ENCODE data around the gene HNRNPC. TPM values are rescaled to one million over a fixed set of nuclear protein-coding genes. Genes with fewer than 3 reads are reported as not detected.

Gene HNRNPC
- total RNA-seq, 1 donor: 671 TPM

DNA sequence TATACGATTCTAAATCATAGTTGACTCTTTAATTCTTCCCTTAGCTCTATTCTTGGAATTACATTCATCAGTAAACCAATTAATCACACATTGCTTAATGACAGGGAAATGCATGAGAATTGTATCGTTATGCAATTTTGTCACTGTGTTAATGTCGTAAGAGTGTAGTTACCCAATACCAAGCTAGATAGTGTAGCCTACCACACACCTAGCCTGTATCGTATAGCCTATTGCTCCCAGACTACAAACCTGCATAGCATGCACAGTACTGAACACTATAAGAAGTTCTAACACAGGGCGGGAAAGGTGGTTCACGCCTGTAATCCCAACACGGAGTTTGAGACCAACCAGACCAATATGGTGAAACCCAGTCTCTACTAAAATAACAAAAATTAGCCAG, 24.7 kb downstream of the HNRNPC start:
- TF ChIP-seq, protein P1, sequence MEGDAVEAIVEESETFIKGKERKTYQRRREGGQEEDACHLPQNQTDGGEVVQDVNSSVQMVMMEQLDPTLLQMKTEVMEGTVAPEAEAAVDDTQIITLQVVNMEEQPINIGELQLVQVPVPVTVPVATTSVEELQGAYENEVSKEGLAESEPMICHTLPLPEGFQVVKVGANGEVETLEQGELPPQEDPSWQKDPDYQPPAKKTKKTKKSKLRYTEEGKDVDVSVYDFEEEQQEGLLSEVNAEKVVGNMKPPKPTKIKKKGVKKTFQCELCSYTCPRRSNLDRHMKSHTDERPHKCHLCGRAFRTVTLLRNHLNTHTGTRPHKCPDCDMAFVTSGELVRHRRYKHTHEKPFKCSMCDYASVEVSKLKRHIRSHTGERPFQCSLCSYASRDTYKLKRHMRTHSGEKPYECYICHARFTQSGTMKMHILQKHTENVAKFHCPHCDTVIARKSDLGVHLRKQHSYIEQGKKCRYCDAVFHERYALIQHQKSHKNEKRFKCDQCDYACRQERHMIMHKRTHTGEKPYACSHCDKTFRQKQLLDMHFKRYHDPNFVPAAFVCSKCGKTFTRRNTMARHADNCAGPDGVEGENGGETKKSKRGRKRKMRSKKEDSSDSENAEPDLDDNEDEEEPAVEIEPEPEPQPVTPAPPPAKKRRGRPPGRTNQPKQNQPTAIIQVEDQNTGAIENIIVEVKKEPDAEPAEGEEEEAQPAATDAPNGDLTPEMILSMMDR (IDR thresholded peaks at IDR 0.05; ENCODE audit: insufficient read depth, low read depth, low read length): no peak
- DNase-seq (ENCODE audit: low read depth): peak; percentile 62
- H3K4me3 ChIP-seq (ENCODE audit: low read depth, low read length): no peak overlapping the region

DNA sequence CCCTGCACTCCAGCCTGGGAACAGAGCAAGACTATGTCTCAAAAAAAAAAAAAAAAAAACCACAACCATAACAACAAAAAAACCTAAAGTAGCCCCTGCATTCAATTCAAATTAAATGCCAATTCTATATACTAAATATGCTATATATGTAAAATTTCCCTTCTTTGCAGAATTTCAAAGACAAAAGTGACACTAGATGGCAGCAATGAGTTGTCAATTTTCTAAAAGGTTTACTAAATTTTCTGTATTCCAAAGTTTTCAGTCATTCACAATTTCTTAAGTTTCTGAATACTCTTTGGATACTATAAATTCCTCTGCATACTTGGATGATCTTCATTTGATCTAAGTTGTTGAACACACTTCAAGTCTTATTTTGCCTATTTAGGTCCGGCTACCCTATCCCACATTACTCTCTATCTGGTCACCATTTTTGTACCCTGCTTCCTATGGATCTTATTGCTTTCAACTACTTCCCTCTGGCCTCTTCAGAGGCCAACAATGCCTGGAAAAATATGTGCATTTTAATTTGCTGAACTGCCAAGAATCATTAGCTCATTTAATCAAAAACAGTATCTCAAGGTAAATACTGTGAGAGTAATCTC, 27.9 kb downstream of the HNRNPC start:
- DNase-seq (ENCODE audit: low read depth): peak; percentile 29
- H3K4me3 ChIP-seq (ENCODE audit: low read depth, low read length): no peak overlapping the region
- TF ChIP-seq, protein P1 (IDR thresholded peaks at IDR 0.05; ENCODE audit: insufficient read depth, low read depth, low read length): peak; percentile 35

DNA sequence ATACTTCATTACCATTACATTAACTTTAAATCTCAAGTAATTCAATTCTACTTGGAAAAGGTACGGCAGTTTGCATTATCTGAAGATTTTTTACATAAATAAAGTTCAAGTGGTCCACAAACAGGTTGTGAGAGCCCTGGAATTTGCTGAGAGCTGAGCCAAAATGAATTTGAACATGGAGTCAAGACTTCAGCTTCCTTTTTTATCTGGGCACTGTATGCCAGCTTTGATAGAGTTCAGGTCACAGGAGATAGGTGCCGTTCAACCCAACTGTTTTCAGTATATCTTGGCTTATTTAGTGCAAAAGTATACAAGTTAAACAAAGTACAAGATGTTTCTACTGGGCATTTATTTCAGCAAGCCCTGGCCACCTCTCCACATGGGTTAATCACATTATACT, 28.8 kb downstream of the HNRNPC start:
- TF ChIP-seq, protein P1 (IDR thresholded peaks at IDR 0.05; ENCODE audit: insufficient read depth, low read depth, low read length): no peak
- DNase-seq (ENCODE audit: low read depth): no peak
- no peak overlapping the region for H3K4me3 ChIP-seq (ENCODE audit: low read depth, low read length)

DNA sequence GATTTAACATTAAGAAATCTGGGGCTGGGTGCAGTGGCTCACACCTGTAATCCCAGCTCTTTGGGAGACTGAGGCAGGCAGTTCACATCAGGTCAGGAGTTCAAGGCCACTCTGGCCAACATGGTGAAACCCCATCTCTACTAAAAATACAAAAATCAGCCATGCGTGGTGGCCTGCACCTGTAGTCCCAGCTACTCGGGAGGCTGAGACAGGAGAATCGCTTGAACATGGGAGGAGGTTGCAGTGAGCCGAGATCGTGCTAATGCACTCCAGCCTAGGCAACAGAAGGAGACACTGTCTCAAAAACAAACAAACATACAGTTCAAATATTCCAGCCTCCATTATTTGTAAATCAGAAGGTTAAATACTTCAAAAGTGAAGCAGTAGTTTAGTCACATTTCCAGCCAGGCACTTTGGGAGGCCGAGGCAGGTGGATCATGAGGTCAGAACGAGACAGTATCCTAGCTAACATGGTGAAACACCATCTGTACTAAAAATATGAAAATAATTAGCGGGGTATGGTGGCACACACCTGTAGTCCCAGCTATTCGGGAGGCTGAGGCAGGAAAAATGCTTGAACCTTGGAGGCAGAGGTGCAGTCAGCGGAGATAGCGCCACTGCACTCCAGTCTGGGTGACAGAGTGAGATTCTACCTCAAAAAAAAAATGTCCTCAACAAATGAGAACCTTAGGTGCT, 30.3 kb downstream of the HNRNPC start:
- no peak for DNase-seq (ENCODE audit: low read depth)
- TF ChIP-seq, protein P1 (IDR thresholded peaks at IDR 0.05; ENCODE audit: insufficient read depth, low read depth, low read length): no peak

DNA sequence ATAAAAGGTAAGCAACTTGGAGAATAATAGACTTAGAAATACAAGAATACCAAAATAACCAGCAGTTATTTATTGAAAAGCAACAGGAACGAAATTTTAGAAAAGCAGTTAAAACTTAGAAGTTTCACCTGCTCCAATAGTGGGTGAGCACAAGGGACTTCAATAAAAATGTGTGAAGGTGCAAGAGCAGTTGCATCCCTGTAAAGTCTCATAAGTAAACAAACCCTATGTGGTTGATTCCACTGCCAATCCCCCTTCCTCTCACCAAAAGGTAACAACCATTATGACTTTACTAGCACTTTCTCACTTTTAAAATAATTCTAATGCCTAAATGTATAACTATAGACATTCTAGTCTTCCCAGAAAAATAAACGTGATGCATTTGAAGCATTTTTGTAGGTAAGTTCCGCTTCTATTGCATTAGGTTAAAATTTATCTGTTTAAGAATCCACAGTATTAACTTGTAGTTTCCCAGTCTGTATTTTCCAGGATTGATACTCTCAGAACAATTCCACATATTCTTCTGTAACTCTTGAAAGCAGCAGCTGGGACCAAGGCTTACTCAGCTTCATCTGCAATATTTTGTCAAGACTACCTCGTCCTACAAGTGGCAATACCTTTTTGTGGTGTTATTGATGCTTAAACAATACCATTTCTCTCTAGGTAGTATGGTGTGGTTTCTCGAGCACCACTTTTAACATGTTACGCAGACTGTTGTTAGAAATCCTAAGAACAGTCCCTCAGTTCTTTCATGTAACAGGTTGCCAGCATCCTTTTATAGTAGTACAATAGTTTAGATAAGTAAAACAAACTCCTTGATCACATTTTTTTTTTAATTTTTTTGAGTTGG, 32.1 kb downstream of the HNRNPC start:
- no peak for DNase-seq (ENCODE audit: low read depth)
- TF ChIP-seq, protein P1 (IDR thresholded peaks at IDR 0.05; ENCODE audit: insufficient read depth, low read depth, low read length): no peak
- H3K4me3 ChIP-seq (ENCODE audit: low read depth, low read length): no peak overlapping the region

More for the DNA sequence above, 30.3 kb downstream of the HNRNPC start:
- no peak overlapping the region for H3K4me3 ChIP-seq (ENCODE audit: low read depth, low read length)

DNA sequence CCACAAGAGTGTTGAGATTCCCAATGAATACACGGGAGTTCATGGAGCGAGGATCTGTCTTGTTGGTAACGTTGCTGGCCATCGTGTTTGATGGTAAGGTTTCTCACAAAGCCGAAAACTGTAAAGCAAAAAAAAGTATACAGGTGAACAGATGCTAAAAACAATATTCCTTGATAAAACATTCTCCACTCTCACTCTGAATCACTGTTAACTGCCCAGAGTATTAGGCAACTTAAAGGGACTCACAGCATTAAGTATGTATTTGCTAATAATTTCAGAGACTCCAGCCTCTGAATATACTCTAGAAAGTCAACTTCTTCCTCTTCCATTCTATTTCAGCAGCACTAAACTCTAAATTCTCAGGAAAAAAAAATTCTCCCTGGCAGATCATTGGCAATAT, 35.1 kb downstream of the HNRNPC start:
- no peak for DNase-seq (ENCODE audit: low read depth)
- TF ChIP-seq, protein P1 (IDR thresholded peaks at IDR 0.05; ENCODE audit: insufficient read depth, low read depth, low read length): no peak
- H3K4me3 ChIP-seq (ENCODE audit: low read depth, low read length): no peak overlapping the region

Measured in fibroblast of villous mesenchyme (primary cell).